ENCODE data around the gene DLG5.

Gene DLG5

GRCh38 chr10:77965294-77965693, 38.7 kb upstream of the DLG5 start:
- no peak overlapping the region for H3K4me3 ChIP-seq (ENCODE audit: low read depth, low read length)
- H3K36me3 ChIP-seq (ENCODE audit: control insufficient read depth, insufficient read depth, low read length): no peaks in the 10 kb centered on the region
- peaks cover 9% of the 10 kb centered on the region; the same call in 1 of the 2 replicates for H3K9me3 ChIP-seq (ENCODE audit: control insufficient read depth, insufficient read depth, low read length)
- H3K9ac ChIP-seq (ENCODE audit: low read depth, low read length): no peak overlapping the region
- no peaks in the 10 kb centered on the region for H3K27me3 ChIP-seq (ENCODE audit: control insufficient read depth, insufficient read depth, low read length)
- no peaks in the 10 kb centered on the region for H3K4me1 ChIP-seq (ENCODE audit: control insufficient read depth, insufficient read depth, low read length)
- no peak overlapping the region for H3K27ac ChIP-seq (ENCODE audit: low read depth, low read length)

- Histone ChIP-seq H3K9ac (ENCODE audit: low read depth, low read length) (no peak overlapping the region), H3K4me1 (ENCODE audit: control insufficient read depth, insufficient read depth, low read length) (no peaks in the 10 kb centered on the region), H3K4me3 (ENCODE audit: low read depth, low read length) (no peak overlapping the region), H3K27ac (ENCODE audit: low read depth, low read length) (no peak overlapping the region), H3K27me3 (ENCODE audit: control insufficient read depth, insufficient read depth, low read length) (no peaks in the 10 kb centered on the region), H3K9me3 (ENCODE audit: control insufficient read depth, insufficient read depth, low read length) (peaks cover 9% of the 10 kb centered on the region; the same call in 1 of the 2 replicates), H3K36me3 (ENCODE audit: control insufficient read depth, insufficient read depth, low read length) (no peaks in the 10 kb centered on the region)
Observed at GRCh38 chr10:77964811-77965210, 38.3 kb upstream of the DLG5 start.

- Histone ChIP-seq H3K9ac (ENCODE audit: low read depth, low read length) (no peak overlapping the region), H3K4me1 (ENCODE audit: control insufficient read depth, insufficient read depth, low read length) (no peaks in the 10 kb centered on the region), H3K36me3 (ENCODE audit: control insufficient read depth, insufficient read depth, low read length) (no peaks in the 10 kb centered on the region)
Observed at GRCh38 chr10:77963901-77964300, 37.3 kb upstream of the DLG5 start.

GRCh38 chr10:77962350-77963146, 36.0 kb upstream of the DLG5 start:
- Histone ChIP-seq H3K36me3 (ENCODE audit: control insufficient read depth, insufficient read depth, low read length) (no peaks in the 10 kb centered on the region), H3K9ac (ENCODE audit: low read depth, low read length) (no peak overlapping the region), H3K27ac (ENCODE audit: low read depth, low read length) (no peak overlapping the region), H3K4me1 (ENCODE audit: control insufficient read depth, insufficient read depth, low read length) (no peaks in the 10 kb centered on the region), H3K27me3 (ENCODE audit: control insufficient read depth, insufficient read depth, low read length) (no peaks in the 10 kb centered on the region), H3K9me3 (ENCODE audit: control insufficient read depth, insufficient read depth, low read length) (peaks cover 9% of the 10 kb centered on the region; the same call in 1 of the 2 replicates), H3K4me3 (ENCODE audit: low read depth, low read length) (no peak overlapping the region)

More at GRCh38 chr10:77963901-77964300, 37.3 kb upstream of the DLG5 start:
- Histone ChIP-seq H3K27ac (ENCODE audit: low read depth, low read length) (no peak overlapping the region), H3K27me3 (ENCODE audit: control insufficient read depth, insufficient read depth, low read length) (no peaks in the 10 kb centered on the region), H3K4me3 (ENCODE audit: low read depth, low read length) (no peak overlapping the region), H3K9me3 (ENCODE audit: control insufficient read depth, insufficient read depth, low read length) (peaks cover 9% of the 10 kb centered on the region; the same call in 1 of the 2 replicates)

GRCh38 chr10:77961668-77962067, 35.1 kb upstream of the DLG5 start:
- Histone ChIP-seq H3K4me3 (ENCODE audit: low read depth, low read length) (no peak overlapping the region), H3K4me1 (ENCODE audit: control insufficient read depth, insufficient read depth, low read length) (no peaks in the 10 kb centered on the region), H3K9ac (ENCODE audit: low read depth, low read length) (no peak overlapping the region), H3K27me3 (ENCODE audit: control insufficient read depth, insufficient read depth, low read length) (no peaks in the 10 kb centered on the region), H3K27ac (ENCODE audit: low read depth, low read length) (no peak overlapping the region), H3K9me3 (ENCODE audit: control insufficient read depth, insufficient read depth, low read length) (peaks cover 9% of the 10 kb centered on the region; the same call in 1 of the 2 replicates), H3K36me3 (ENCODE audit: control insufficient read depth, insufficient read depth, low read length) (no peaks in the 10 kb centered on the region)

- Histone ChIP-seq H3K4me1 (ENCODE audit: control insufficient read depth, insufficient read depth, low read length) (no peaks in the 10 kb centered on the region), H3K4me3 (ENCODE audit: low read depth, low read length) (no peak overlapping the region)
Observed at GRCh38 chr10:77960829-77961329, 34.3 kb upstream of the DLG5 start.

GRCh38 chr10:77959887-77960455, 33.4 kb upstream of the DLG5 start:
- Histone ChIP-seq H3K36me3 (ENCODE audit: control insufficient read depth, insufficient read depth, low read length) (no peaks in the 10 kb centered on the region), H3K4me3 (ENCODE audit: low read depth, low read length) (no peak overlapping the region), H3K4me1 (ENCODE audit: control insufficient read depth, insufficient read depth, low read length) (no peaks in the 10 kb centered on the region), H3K9ac (ENCODE audit: low read depth, low read length) (no peak overlapping the region), H3K27ac (ENCODE audit: low read depth, low read length) (no peak overlapping the region), H3K27me3 (ENCODE audit: control insufficient read depth, insufficient read depth, low read length) (no peaks in the 10 kb centered on the region), H3K9me3 (ENCODE audit: control insufficient read depth, insufficient read depth, low read length) (peaks cover 9% of the 10 kb centered on the region; the same call in 1 of the 2 replicates)

More at GRCh38 chr10:77960829-77961329, 34.3 kb upstream of the DLG5 start:
- H3K27me3 ChIP-seq (ENCODE audit: control insufficient read depth, insufficient read depth, low read length): no peaks in the 10 kb centered on the region
- H3K27ac ChIP-seq (ENCODE audit: low read depth, low read length): no peak overlapping the region
- no peaks in the 10 kb centered on the region for H3K36me3 ChIP-seq (ENCODE audit: control insufficient read depth, insufficient read depth, low read length)
- H3K9me3 ChIP-seq (ENCODE audit: control insufficient read depth, insufficient read depth, low read length): peaks cover 9% of the 10 kb centered on the region; the same call in 1 of the 2 replicates
- H3K9ac ChIP-seq (ENCODE audit: low read depth, low read length): no peak overlapping the region

GRCh38 chr10:77959384-77959783, 32.8 kb upstream of the DLG5 start:
- Histone ChIP-seq H3K9ac (ENCODE audit: low read depth, low read length) (no peak overlapping the region), H3K4me1 (ENCODE audit: control insufficient read depth, insufficient read depth, low read length) (no peaks in the 10 kb centered on the region), H3K36me3 (ENCODE audit: control insufficient read depth, insufficient read depth, low read length) (no peaks in the 10 kb centered on the region), H3K9me3 (ENCODE audit: control insufficient read depth, insufficient read depth, low read length) (peaks cover 9% of the 10 kb centered on the region; the same call in 1 of the 2 replicates), H3K4me3 (ENCODE audit: low read depth, low read length) (no peak overlapping the region), H3K27me3 (ENCODE audit: control insufficient read depth, insufficient read depth, low read length) (no peaks in the 10 kb centered on the region), H3K27ac (ENCODE audit: low read depth, low read length) (no peak overlapping the region)

- Histone ChIP-seq H3K9ac (ENCODE audit: low read depth, low read length) (no peak overlapping the region), H3K36me3 (ENCODE audit: control insufficient read depth, insufficient read depth, low read length) (no peaks in the 10 kb centered on the region), H3K4me3 (ENCODE audit: low read depth, low read length) (no peak overlapping the region), H3K27ac (ENCODE audit: low read depth, low read length) (no peak overlapping the region), H3K27me3 (ENCODE audit: control insufficient read depth, insufficient read depth, low read length) (no peaks in the 10 kb centered on the region), H3K4me1 (ENCODE audit: control insufficient read depth, insufficient read depth, low read length) (no peaks in the 10 kb centered on the region), H3K9me3 (ENCODE audit: control insufficient read depth, insufficient read depth, low read length) (peaks cover 12% of the 10 kb centered on the region)
Observed at GRCh38 chr10:77955136-77955535, 28.6 kb upstream of the DLG5 start.

- peak overlapping the region; percentile 96 for H3K27ac ChIP-seq (ENCODE audit: low read depth, low read length)
Observed at GRCh38 chr10:77949167-77949566, 22.6 kb upstream of the DLG5 start.

GRCh38 chr10:77946084-77946483, 19.5 kb upstream of the DLG5 start:
- no peaks in the 10 kb centered on the region for H3K27me3 ChIP-seq (ENCODE audit: control insufficient read depth, insufficient read depth, low read length)
- H3K36me3 ChIP-seq (ENCODE audit: control insufficient read depth, insufficient read depth, low read length): no peaks in the 10 kb centered on the region
- no peak overlapping the region for H3K9ac ChIP-seq (ENCODE audit: low read depth, low read length)
- H3K9me3 ChIP-seq (ENCODE audit: control insufficient read depth, insufficient read depth, low read length): peaks cover 4% of the 10 kb centered on the region
- H3K4me3 ChIP-seq (ENCODE audit: low read depth, low read length): no peak overlapping the region
- H3K4me1 ChIP-seq (ENCODE audit: control insufficient read depth, insufficient read depth, low read length): peaks cover 20% of the 10 kb centered on the region
- no peak overlapping the region for H3K27ac ChIP-seq (ENCODE audit: low read depth, low read length)

More at GRCh38 chr10:77949167-77949566, 22.6 kb upstream of the DLG5 start:
- Histone ChIP-seq H3K36me3 (ENCODE audit: control insufficient read depth, insufficient read depth, low read length) (no peaks in the 10 kb centered on the region), H3K4me1 (ENCODE audit: control insufficient read depth, insufficient read depth, low read length) (peaks cover 15% of the 10 kb centered on the region), H3K9ac (ENCODE audit: low read depth, low read length) (peak overlapping the region; percentile 54), H3K9me3 (ENCODE audit: control insufficient read depth, insufficient read depth, low read length) (peaks cover 12% of the 10 kb centered on the region), H3K27me3 (ENCODE audit: control insufficient read depth, insufficient read depth, low read length) (no peaks in the 10 kb centered on the region), H3K4me3 (ENCODE audit: low read depth, low read length) (no peak overlapping the region)
